Testis (tissue), 2 donors: ENCODE results near the gene NPDC1.

Experiments used
- POLR2A ChIP-seq: fragments of 450-650 bp; IDR thresholded peaks from one replicate; pipeline ENCODE4 v1.6.1; 2017; ENCODE audit warnings: antibody characterized with exemption, mild to moderate bottlenecking, moderate library complexity
- TF ChIP-seq, protein P1 (sequence below), 3 experiments: fragments of 450-650 bp in 2 of 3; fragments of 200-600 bp in 1 of 3; sonication (generic) in 1 of 3; IDR thresholded peaks; one replicate each; pipeline ENCODE4 v1.5.1; 2016 to 2019; ENCODE audit warnings: antibody characterized with exemption in 3 of 3, mild to moderate bottlenecking in 2 of 3, moderate library complexity in 1 of 3

DNA sequence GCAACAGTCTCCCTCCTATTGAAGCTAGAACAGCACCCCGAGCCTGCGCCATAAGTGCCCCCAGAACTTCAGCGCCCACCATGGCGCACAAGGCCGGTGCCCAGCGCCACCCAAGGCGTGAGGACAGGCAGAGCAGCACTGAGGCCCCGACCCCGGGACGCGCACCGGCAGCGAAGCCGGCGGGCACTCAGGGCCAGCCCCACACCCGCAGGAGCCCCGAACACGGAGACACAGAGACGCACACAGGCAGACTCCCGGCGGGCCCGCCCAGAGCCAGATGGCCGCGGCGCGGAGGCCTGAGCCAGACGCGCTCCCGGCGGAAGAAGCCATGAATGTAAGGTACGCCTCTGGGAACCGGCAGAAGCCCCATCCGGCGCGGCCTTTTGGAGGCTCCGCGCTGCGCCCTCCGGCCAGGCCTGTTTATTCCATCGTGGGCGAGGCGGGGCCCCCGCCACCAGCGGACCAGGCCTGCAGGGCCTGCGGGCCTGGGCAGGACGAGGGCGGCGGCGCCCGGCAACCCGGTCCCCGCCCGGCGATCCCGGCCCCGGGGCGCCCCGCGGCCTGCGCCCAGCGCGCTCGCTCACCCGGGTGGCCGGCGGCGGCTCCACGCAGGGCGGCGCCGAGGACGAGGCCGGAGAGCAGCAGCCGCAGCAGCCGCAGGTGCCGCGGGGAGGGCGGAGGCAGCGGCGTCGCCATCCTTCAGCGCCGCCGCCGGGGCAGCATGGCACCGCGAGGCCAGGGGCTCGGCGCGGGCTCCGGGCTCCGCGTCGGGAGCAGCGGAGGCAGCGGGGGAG is 486 bp downstream of the NPDC1 start:
- TF ChIP-seq, protein P1, sequence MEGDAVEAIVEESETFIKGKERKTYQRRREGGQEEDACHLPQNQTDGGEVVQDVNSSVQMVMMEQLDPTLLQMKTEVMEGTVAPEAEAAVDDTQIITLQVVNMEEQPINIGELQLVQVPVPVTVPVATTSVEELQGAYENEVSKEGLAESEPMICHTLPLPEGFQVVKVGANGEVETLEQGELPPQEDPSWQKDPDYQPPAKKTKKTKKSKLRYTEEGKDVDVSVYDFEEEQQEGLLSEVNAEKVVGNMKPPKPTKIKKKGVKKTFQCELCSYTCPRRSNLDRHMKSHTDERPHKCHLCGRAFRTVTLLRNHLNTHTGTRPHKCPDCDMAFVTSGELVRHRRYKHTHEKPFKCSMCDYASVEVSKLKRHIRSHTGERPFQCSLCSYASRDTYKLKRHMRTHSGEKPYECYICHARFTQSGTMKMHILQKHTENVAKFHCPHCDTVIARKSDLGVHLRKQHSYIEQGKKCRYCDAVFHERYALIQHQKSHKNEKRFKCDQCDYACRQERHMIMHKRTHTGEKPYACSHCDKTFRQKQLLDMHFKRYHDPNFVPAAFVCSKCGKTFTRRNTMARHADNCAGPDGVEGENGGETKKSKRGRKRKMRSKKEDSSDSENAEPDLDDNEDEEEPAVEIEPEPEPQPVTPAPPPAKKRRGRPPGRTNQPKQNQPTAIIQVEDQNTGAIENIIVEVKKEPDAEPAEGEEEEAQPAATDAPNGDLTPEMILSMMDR (IDR thresholded peaks at IDR 0.05): no peak
- no peak for TF ChIP-seq POLR2A
